ENCODE results near the gene EYS. TPM values are rescaled to one million over a fixed set of nuclear protein-coding genes. Genes with fewer than 3 reads are reported as not detected.

EYS gene
- total and polyA plus RNA-seq, 4 donors: 0.08 to 0.63 (median 0.36) TPM

DNA sequence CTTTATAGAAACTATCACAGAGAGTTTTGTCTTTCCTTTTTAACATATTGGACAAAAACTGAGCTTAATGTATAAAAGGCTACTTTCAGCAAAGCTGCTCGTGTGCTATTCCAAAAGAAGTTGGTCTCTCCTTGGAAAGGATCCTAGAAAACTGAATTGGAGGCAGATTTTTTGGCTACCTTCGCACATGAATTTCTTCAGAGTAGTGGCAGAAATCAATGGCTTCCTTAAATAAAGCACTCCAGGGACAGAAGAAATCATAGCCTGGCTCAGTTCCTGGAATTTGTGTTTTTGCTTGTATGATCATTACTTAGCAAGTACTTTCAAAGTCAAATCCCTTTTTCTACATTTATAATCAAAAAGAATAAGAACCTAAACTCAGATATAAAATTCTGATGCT lies 1291.1 kb downstream of the EYS start:
- Histone ChIP-seq H3K4me1 (ENCODE audit: control insufficient read depth in 4 of 4, insufficient read depth in 4 of 4, low read length in 3 of 4) (no peaks in the 10 kb centered on the region), H3K36me3 (ENCODE audit: control insufficient read depth in 4 of 4, insufficient read depth in 3 of 4, low read depth in 1 of 4, low read length in 3 of 4) (no peaks in the 10 kb centered on the region), H3K27ac (ENCODE audit: low read depth in 1 of 2, low read length in 2 of 2) (no peak overlapping the region), H3K9ac (ENCODE audit: low read depth in 1 of 2, low read length in 2 of 2) (no peak overlapping the region), H3K4me3 (ENCODE audit: low read depth in 1 of 3, low read length in 3 of 3) (no peak overlapping the region), H3K9me3 (ENCODE audit: control insufficient read depth in 4 of 4, low read length in 3 of 4) (no peaks in the 10 kb centered on the region), H3K27me3 (ENCODE audit: control insufficient read depth in 4 of 4, insufficient read depth in 4 of 4, low read length in 3 of 4) (no peaks in the 10 kb centered on the region)
- no peak for DNase-seq (ENCODE audit: low spot score)
- no peak for TF ChIP-seq FOXA2 (IDR thresholded peaks at IDR 0.05)
- no peak for TF ChIP-seq GABPA (IDR thresholded peaks at IDR 0.05 in 1 of 2, conservative IDR thresholded peaks at IDR 0.05 in 1 of 2)
- TF ChIP-seq, protein P1, sequence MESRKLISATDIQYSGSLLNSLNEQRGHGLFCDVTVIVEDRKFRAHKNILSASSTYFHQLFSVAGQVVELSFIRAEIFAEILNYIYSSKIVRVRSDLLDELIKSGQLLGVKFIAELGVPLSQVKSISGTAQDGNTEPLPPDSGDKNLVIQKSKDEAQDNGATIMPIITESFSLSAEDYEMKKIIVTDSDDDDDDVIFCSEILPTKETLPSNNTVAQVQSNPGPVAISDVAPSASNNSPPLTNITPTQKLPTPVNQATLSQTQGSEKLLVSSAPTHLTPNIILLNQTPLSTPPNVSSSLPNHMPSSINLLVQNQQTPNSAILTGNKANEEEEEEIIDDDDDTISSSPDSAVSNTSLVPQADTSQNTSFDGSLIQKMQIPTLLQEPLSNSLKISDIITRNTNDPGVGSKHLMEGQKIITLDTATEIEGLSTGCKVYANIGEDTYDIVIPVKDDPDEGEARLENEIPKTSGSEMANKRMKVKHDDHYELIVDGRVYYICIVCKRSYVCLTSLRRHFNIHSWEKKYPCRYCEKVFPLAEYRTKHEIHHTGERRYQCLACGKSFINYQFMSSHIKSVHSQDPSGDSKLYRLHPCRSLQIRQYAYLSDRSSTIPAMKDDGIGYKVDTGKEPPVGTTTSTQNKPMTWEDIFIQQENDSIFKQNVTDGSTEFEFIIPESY (IDR thresholded peaks at IDR 0.05): no peak
- no peak for TF ChIP-seq RXRA (IDR thresholded peaks at IDR 0.05)
- TF ChIP-seq HNF4G (IDR thresholded peaks at IDR 0.05): no peak
- TF ChIP-seq HNF4A (conservative IDR thresholded peaks at IDR 0.05): no peak
- TF ChIP-seq EGR1 (IDR thresholded peaks at IDR 0.05; ENCODE audit: low read depth in 2 of 2): no peak
- WGBS: 64% methylated on average over 2 of the region's 2 CpGs

DNA sequence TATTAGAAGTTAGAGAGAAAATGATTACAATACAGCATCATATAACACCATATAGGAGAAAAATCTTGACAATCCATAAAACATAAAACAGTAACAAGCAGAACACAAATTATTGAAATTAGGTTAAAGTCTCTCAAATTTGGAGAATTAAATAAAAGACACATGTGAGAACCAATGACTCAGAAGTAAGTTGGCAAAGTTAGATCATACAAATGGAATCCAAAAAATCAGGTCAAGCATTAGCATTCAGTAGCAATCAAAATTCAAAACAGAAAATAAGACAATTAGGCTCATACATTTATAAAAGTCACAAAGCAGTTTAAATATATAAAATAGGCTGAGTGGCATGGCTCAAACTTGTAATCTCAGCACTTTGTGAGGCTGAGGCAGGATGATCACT lies 1295.8 kb downstream of the EYS start:
- Histone ChIP-seq H3K27ac (ENCODE audit: low read depth in 1 of 2, low read length in 2 of 2) (no peak overlapping the region), H3K4me3 (ENCODE audit: low read depth in 1 of 3, low read length in 3 of 3) (no peak overlapping the region), H3K9ac (ENCODE audit: low read depth in 1 of 2, low read length in 2 of 2) (no peak overlapping the region), H3K27me3 (ENCODE audit: control insufficient read depth in 4 of 4, insufficient read depth in 4 of 4, low read length in 3 of 4) (no peaks in the 10 kb centered on the region), H3K4me1 (ENCODE audit: control insufficient read depth in 4 of 4, insufficient read depth in 4 of 4, low read length in 3 of 4) (no peaks in the 10 kb centered on the region), H3K9me3 (ENCODE audit: control insufficient read depth in 4 of 4, low read length in 3 of 4) (no peaks in the 10 kb centered on the region), H3K36me3 (ENCODE audit: control insufficient read depth in 4 of 4, insufficient read depth in 3 of 4, low read depth in 1 of 4, low read length in 3 of 4) (no peaks in the 10 kb centered on the region)
- DNase-seq (ENCODE audit: low spot score): no peak
- TF ChIP-seq TAF1 (conservative IDR thresholded peaks at IDR 0.05) (no peak), NR2F2 (IDR thresholded peaks at IDR 0.05) (no peak), HNF4G (IDR thresholded peaks at IDR 0.05) (no peak), FOXA2 (IDR thresholded peaks at IDR 0.05) (no peak), EGR1 (IDR thresholded peaks at IDR 0.05; ENCODE audit: low read depth in 2 of 2) (no peak), RXRA (IDR thresholded peaks at IDR 0.05) (no peak), SP1 (IDR thresholded peaks at IDR 0.05) (no peak), RAD21 (IDR thresholded peaks at IDR 0.05) (no peak), FOXA1 (IDR thresholded peaks at IDR 0.05) (no peak), GABPA (IDR thresholded peaks at IDR 0.05 in 1 of 2, conservative IDR thresholded peaks at IDR 0.05 in 1 of 2) (no peak), HNF4A (conservative IDR thresholded peaks at IDR 0.05) (no peak), YY1 (IDR thresholded peaks at IDR 0.05) (no peak), JUND (IDR thresholded peaks at IDR 0.05) (no peak)
- TF ChIP-seq, protein P2, sequence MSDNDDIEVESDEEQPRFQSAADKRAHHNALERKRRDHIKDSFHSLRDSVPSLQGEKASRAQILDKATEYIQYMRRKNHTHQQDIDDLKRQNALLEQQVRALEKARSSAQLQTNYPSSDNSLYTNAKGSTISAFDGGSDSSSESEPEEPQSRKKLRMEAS (IDR thresholded peaks at IDR 0.05): no peak
- TF ChIP-seq, protein P1 (IDR thresholded peaks at IDR 0.05): no peak
- TF ChIP-seq, protein P3, sequence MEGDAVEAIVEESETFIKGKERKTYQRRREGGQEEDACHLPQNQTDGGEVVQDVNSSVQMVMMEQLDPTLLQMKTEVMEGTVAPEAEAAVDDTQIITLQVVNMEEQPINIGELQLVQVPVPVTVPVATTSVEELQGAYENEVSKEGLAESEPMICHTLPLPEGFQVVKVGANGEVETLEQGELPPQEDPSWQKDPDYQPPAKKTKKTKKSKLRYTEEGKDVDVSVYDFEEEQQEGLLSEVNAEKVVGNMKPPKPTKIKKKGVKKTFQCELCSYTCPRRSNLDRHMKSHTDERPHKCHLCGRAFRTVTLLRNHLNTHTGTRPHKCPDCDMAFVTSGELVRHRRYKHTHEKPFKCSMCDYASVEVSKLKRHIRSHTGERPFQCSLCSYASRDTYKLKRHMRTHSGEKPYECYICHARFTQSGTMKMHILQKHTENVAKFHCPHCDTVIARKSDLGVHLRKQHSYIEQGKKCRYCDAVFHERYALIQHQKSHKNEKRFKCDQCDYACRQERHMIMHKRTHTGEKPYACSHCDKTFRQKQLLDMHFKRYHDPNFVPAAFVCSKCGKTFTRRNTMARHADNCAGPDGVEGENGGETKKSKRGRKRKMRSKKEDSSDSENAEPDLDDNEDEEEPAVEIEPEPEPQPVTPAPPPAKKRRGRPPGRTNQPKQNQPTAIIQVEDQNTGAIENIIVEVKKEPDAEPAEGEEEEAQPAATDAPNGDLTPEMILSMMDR (IDR thresholded peaks at IDR 0.05; ENCODE audit: low read depth, low read length, missing input control): no peak
- TF ChIP-seq, protein P4, sequence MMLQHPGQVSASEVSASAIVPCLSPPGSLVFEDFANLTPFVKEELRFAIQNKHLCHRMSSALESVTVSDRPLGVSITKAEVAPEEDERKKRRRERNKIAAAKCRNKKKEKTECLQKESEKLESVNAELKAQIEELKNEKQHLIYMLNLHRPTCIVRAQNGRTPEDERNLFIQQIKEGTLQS (IDR thresholded peaks at IDR 0.05): no peak
